ENCODE data around the gene ULK4. TPM values are rescaled to one million over a fixed set of nuclear protein-coding genes. Genes with fewer than 3 reads are reported as not detected.

ULK4 gene
- total and polyA plus RNA-seq, 2 of the 4 experiments (the other 2 are of a cell fraction), result 2.7 to 5.0 TPM

- ATAC-seq (ENCODE audit: low read depth), result no peak
- no TSS peak for BruUV-seq (replicated peaks)
- Histone ChIP-seq H2AK5ac (ENCODE audit: low read depth, low read length) (no peak overlapping the region), H3K4me2 (ENCODE audit: low read depth, low read length) (no peak overlapping the region), H4K20me1 (ENCODE audit: insufficient read depth, low read length) (no peaks in the 10 kb centered on the region), H2AK9ac (replicated peaks; ENCODE audit: low read depth, low read length, poor library complexity) (no peak overlapping the region), H4K8ac (ENCODE audit: low read depth in 2 of 2, low read length in 2 of 2) (no peak overlapping the region), H3K4ac (ENCODE audit: low read depth, low read length) (no peak overlapping the region), H2BK5ac (ENCODE audit: low read depth, low read length, poor library complexity, severe bottlenecking) (no peak overlapping the region), H4K5ac (ENCODE audit: low read depth, low read length) (no peak overlapping the region), H3K18ac (ENCODE audit: low read depth, low read length) (no peak overlapping the region), H3K56ac (ENCODE audit: extremely low read depth, insufficient read depth, low read length) (no peak overlapping the region), H3K4me1 (ENCODE audit: control insufficient read depth, insufficient read depth, low read length) (no peaks in the 10 kb centered on the region), H3K79me1 (ENCODE audit: low read depth in 1 of 2, low read length in 2 of 2) (no peaks in the 10 kb centered on the region), H3K9ac (ENCODE audit: low read depth, low read length) (no peak overlapping the region), H3K27ac (ENCODE audit: insufficient read depth, low read length) (no peak overlapping the region), H2BK20ac (ENCODE audit: low read depth, low read length) (no peak overlapping the region), H3K14ac (replicated peaks; ENCODE audit: low read depth, low read length) (no peak overlapping the region), H2AFZ (replicated peaks; ENCODE audit: low read length, poor library complexity) (no peak overlapping the region), H3K36me3 (ENCODE audit: control insufficient read depth, insufficient read depth, low read length) (no peaks in the 10 kb centered on the region), H3K9me3 (ENCODE audit: control insufficient read depth, insufficient read depth, low read length) (no peaks in the 10 kb centered on the region), H3K9me1 (ENCODE audit: insufficient read depth, low read length) (no peaks in the 10 kb centered on the region), H2BK15ac (ENCODE audit: low read depth, low read length) (no peak overlapping the region), H3K4me3 (ENCODE audit: insufficient read depth, low read depth, low read length) (no peak overlapping the region), H3K23ac (ENCODE audit: low read depth, low read length) (no peak overlapping the region), H4K91ac (ENCODE audit: insufficient read depth, low read depth, low read length) (no peak overlapping the region), H3K27me3 (ENCODE audit: control insufficient read depth, insufficient read depth, low read length) (no peaks in the 10 kb centered on the region), H2BK120ac (ENCODE audit: low read depth, low read length) (no peak overlapping the region)
- in situ Hi-C loops (cut with MboI; ENCODE audit: low sequenced_read_pairs), result no loop called here
- WGBS, 2 experiments (ENCODE audit: extremely low coverage in 2 of 2, insufficient read length in 1 of 2), result 70% methylated on average over 2 of the region's 6 CpGs; no CpG with 5 or more reads in 1 of the 2 experiments
- intact Hi-C loops (cut with micrococcal nuclease), result loop anchor here (5.0 kb wide), 2 partner anchors 480 to 515 kb away; no protein-coding TSS in a partner anchor
- DNase-seq, result no peak
- TF ChIP-seq SMC3 (IDR thresholded peaks at IDR 0.05; ENCODE audit: low read depth, low read length) (no peak), MXI1 (IDR thresholded peaks at IDR 0.05; ENCODE audit: borderline replicate concordance, low read depth, low read length) (no peak), USF2 (IDR thresholded peaks at IDR 0.05; ENCODE audit: low read depth, low read length) (no peak), CEBPB (IDR thresholded peaks at IDR 0.05; ENCODE audit: low read depth, low read length) (no peak), NFE2L2 (IDR thresholded peaks at IDR 0.05; ENCODE audit: low read depth, low read length) (no peak)
- POLR2A ChIA-PET (ENCODE audit: unreplicated experiment), result no interaction called here
- dilution Hi-C loops (cut with HindIII; ENCODE audit: low sequenced_read_pairs, unreplicated experiment), result no loop called here
- CTCF ChIA-PET, result no interaction called here
These were observed 244.3 kb downstream of the ULK4 start for GRCh38 chr3:41717641-41718040.
